Upper lobe of left lung (tissue), 4 donors: ENCODE results near the gene KIR3DL1.
"Not testable (repeated sequence)": the region's sequence is repeated elsewhere in the genome, so short reads cannot be mapped to it uniquely, and the experiment has no call there.

ENCODE experiments used
- POLR2AphosphoS5 ChIP-seq, 2 donors: sonication (generic); formaldehyde crosslinking; IDR thresholded peaks; one replicate each; pipeline ENCODE4 v1.5.1; 2017; ENCODE audit warnings: antibody characterized with exemption in 2 of 2
- TF ChIP-seq, protein P1 (sequence below), 6 experiments: fragments of 450-650 bp in 4 of 6; fragments of 200-600 bp in 2 of 6; sonication (generic) in 2 of 6; IDR thresholded peaks; one replicate each; pipeline ENCODE4 v1.5.1; 2016 to 2019; ENCODE audit warnings: antibody characterized with exemption in 6 of 6

DNA sequence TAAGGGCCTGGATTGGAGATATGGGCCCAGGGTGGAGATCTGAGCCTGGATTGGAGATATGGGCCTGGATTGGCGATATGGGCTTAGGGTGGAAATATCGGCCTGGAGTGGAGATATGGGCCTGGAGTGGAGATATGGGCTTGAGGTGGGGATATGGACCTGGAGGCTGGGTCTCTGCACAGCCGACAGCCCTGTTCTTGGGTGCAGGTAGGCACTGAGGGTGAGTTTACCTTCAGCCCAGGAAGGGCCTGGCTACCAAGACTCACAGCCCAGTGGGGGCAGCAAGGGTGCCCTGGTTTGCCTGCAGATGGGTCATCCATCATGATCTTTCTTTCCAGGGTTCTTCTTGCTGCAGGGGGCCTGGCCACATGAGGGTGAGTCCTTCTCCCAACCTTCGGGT lies 45.8 kb upstream of the KIR3DL1 start:
- TF ChIP-seq, protein P1, sequence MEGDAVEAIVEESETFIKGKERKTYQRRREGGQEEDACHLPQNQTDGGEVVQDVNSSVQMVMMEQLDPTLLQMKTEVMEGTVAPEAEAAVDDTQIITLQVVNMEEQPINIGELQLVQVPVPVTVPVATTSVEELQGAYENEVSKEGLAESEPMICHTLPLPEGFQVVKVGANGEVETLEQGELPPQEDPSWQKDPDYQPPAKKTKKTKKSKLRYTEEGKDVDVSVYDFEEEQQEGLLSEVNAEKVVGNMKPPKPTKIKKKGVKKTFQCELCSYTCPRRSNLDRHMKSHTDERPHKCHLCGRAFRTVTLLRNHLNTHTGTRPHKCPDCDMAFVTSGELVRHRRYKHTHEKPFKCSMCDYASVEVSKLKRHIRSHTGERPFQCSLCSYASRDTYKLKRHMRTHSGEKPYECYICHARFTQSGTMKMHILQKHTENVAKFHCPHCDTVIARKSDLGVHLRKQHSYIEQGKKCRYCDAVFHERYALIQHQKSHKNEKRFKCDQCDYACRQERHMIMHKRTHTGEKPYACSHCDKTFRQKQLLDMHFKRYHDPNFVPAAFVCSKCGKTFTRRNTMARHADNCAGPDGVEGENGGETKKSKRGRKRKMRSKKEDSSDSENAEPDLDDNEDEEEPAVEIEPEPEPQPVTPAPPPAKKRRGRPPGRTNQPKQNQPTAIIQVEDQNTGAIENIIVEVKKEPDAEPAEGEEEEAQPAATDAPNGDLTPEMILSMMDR (IDR thresholded peaks at IDR 0.05): not testable (repeated sequence)
- TF ChIP-seq POLR2AphosphoS5 (IDR thresholded peaks at IDR 0.05): not testable (repeated sequence)
